Fibroblast of lung (primary cell): ENCODE data around the gene GABRB2.

Experiments used
- EZH2 ChIP-seq: IDR thresholded peaks from 2 replicates; pipeline ENCODE4 v1.5.1; 2012; ENCODE audit warnings: low read length, control low read depth, mild to moderate bottlenecking; ENCODE audit errors: missing control alignments
- TF ChIP-seq, protein P1 (sequence below), 2 donors: IDR thresholded peaks in 1 of 2; conservative IDR thresholded peaks in 1 of 2; 1 replicate in 1 of 2; 2 replicates in 1 of 2; pipeline ENCODE4 v1.5.1; 2011 to 2012; ENCODE audit warnings: low read length in 2 of 2, control low read depth in 1 of 2, inconsistent platforms in 1 of 2, low read depth in 1 of 2, mild to moderate bottlenecking in 1 of 2

DNA sequence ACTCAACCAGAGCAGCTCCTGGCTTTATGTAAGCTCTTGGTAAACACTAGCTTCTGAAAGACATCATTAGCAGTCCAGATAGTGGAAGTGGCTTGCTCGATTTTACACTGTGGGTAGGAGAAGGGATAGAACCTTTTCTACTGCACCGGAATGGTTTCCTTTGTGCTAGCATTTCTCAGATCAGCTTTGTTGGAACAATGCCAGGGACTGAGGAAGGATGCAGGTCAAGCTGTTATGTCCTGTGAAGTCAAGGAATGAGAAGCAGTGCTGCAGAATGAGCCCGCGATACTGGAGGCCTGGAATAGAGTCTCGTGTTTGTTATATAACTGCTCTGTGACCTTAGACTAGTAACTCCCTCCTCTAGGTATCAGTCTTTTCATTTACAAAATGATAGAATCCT, 233.6 kb downstream of the GABRB2 start:
- TF ChIP-seq, protein P1, sequence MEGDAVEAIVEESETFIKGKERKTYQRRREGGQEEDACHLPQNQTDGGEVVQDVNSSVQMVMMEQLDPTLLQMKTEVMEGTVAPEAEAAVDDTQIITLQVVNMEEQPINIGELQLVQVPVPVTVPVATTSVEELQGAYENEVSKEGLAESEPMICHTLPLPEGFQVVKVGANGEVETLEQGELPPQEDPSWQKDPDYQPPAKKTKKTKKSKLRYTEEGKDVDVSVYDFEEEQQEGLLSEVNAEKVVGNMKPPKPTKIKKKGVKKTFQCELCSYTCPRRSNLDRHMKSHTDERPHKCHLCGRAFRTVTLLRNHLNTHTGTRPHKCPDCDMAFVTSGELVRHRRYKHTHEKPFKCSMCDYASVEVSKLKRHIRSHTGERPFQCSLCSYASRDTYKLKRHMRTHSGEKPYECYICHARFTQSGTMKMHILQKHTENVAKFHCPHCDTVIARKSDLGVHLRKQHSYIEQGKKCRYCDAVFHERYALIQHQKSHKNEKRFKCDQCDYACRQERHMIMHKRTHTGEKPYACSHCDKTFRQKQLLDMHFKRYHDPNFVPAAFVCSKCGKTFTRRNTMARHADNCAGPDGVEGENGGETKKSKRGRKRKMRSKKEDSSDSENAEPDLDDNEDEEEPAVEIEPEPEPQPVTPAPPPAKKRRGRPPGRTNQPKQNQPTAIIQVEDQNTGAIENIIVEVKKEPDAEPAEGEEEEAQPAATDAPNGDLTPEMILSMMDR (conservative IDR thresholded peaks at IDR 0.05 in 1 of 2, IDR thresholded peaks at IDR 0.05 in 1 of 2; ENCODE audit: low read depth in 1 of 2, low read length in 2 of 2), result no peak
- TF ChIP-seq EZH2, result no peak
